HG02759 (cell line): Measurements from ENCODE around the gene CDC25A.
A peak's percentile ranks its signal among the peaks of the same experiment; 100 is the strongest.

Source experiments
- ATAC-seq: cut with Tn5 transposase; IDR thresholded peaks from one replicate; pipeline ENCODE4 v1.9.1; 2021; ENCODE audit warnings: mild to moderate bottlenecking, moderate library complexity; ENCODE audit not compliant: unreplicated experiment

CDC25A gene

GRCh38 chr3:48112108-48112791 lies 76.0 kb downstream of the CDC25A start:
- peak; percentile 95 for ATAC-seq

DNA sequence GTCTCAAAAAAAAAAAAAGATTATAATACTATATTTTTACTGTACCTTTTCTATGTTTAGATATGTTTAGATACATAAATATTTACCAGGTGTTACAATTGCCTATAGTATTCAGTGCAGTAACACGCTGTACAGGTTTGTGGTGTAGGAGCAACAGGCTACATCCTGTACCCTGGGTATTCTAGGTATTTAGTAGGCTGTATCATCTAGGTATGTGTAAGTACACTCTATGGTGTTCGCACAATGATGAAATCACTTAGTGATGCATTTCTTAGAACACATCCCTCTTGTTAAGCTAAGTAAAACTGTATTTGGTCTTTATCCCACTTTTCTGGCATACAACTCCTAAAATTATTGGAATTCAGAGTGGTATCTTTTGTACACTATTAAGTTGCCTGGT lies 77.8 kb downstream of the CDC25A start:
- ATAC-seq, result no peak

DNA sequence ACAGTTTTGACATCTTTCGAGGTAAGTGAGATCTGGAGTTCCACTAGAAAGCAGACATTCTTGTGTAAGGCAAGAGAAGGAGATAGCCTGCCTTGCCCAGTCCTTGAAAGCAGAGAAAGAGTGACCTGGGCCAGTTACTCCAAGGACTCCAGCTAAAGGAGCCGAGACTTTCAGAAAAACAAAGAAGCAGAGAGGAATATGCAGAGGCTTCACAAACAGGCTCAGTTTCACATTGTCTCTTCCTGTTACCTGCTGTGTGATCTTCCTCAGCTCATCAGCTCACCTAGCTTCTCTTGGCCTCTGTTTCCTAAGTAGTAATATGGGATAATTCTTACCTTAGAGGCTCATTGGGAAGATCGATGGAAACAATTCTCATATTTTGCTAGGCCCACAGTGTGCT lies 81.0 kb downstream of the CDC25A start:
- no peak for ATAC-seq
